NCI-H2107 treated with DMSO at 0.1 percent for 48 hours (cell line): ENCODE data around the gene POU4F1.
A peak's percentile ranks its signal among the peaks of the same experiment; 100 is the strongest.

Experiments
- DNase-seq: peaks from one replicate; lab custom pipeline; 2025; ENCODE audit not compliant: unreplicated experiment; lab: John Stamatoyannopoulos, UW

The POU4F1 gene

GRCh38 chr13:78593652-78594455 lies 9.5 kb downstream of the POU4F1 start:
- peak; percentile 44 for DNase-seq

- no peak for DNase-seq
Observed at GRCh38 chr13:78593129-78593528, 10.2 kb downstream of the POU4F1 start.

GRCh38 chr13:78592584-78592983 lies 10.8 kb downstream of the POU4F1 start:
- DNase-seq: no peak

GRCh38 chr13:78589206-78589605 lies 14.1 kb downstream of the POU4F1 start:
- no peak for DNase-seq

GRCh38 chr13:78587395-78587794 lies 16.0 kb downstream of the POU4F1 start:
- no peak for DNase-seq

GRCh38 chr13:78586706-78587105 lies 16.6 kb downstream of the POU4F1 start:
- no peak for DNase-seq

- no peak for DNase-seq
Observed at GRCh38 chr13:78576261-78576660, 27.1 kb downstream of the POU4F1 start.

DNA sequence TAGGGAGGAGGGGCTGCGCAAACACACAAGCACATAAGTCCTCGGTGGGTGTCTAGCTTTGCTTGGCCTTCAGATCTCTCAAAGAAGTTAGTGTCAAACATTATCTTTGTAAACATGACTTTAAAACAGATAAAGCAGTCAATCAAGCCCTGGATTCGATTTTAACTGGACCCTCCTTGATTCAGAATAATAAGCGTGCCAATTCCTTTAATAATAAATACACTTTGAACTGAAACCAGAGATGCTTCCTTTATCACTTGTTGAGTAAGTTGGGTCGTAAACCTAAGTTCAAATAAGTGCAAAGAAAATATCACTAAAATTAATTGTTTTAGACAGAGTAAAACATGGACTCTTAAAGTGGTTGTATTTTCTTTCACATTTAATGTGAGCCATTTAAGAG lies 30.9 kb downstream of the POU4F1 start:
- no peak for DNase-seq

- no peak for DNase-seq
Observed at GRCh38 chr13:78569029-78569428, 34.3 kb downstream of the POU4F1 start.

DNA sequence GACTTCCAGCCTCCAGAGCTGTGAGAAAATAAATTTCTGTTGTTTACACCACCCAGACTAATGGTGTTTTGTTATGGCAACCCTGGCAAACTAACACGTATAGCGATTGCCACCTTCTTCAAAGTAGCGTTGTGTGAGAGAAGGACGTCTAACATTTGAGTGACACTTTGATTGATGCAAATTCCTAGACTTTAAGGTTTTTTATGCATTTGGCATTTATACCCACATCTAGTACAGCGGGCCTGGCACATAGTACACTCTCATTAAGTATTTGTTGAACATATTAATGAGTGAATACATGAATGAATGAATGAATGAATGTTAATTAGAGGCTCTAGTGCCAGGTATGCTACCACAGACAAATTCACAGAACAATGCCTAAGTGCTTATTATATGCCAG lies 36.7 kb downstream of the POU4F1 start:
- no peak for DNase-seq

DNA sequence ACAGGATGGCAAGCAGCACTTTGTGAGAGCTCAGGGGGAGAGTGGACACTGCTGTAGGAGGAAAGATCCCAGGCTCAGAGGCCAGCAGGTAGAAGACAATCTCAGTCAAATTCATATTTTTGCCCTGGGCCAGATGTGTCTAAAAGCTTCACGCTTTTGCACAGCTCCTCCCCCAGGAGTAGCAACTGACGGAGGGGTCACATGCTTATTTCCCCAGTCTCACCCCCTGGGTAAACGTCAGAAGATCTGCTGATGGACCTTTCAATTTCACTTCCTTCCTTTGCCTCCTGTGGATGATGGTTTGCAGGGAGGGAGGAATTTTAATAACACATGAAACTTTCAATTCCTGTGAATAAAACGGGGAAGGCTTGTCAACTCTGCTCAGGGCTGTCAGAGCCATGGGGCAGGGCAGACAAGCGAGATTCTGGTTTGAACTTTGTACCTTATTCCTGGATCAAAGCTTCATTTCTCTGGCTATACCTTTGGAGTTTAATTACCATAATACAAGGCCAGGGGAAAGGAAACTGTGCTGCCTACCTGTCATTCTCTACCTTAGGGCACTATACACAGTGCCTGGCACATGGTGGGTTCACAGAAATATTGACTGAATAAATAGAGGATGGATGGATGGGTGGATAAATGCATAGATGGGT lies 41.0 kb downstream of the POU4F1 start:
- no peak for DNase-seq
